ENCODE measurements around the gene PPCDC.

The PPCDC gene

DNA sequence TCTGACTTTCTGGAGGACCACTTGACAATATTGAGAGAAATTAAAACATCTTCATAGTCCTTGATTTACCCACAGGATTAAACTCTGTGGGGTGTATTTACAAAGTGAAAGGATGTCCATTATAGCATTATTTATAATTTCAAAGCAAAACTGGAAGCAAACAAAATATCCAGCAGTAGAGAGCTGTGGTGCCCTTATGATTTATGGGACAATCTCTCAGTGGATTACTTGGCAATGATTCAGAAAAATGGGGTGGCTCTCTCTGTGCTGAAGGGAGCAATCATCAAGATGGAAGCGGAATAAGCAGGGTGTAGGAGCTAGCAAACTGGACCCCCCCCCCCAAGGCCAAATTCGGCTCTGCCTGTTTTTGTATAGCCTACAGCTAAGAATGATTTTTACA, 9.0 kb downstream of the PPCDC start:
- DNase-seq (ENCODE audit: low spot score), result no peak
- TF ChIP-seq, protein P1, sequence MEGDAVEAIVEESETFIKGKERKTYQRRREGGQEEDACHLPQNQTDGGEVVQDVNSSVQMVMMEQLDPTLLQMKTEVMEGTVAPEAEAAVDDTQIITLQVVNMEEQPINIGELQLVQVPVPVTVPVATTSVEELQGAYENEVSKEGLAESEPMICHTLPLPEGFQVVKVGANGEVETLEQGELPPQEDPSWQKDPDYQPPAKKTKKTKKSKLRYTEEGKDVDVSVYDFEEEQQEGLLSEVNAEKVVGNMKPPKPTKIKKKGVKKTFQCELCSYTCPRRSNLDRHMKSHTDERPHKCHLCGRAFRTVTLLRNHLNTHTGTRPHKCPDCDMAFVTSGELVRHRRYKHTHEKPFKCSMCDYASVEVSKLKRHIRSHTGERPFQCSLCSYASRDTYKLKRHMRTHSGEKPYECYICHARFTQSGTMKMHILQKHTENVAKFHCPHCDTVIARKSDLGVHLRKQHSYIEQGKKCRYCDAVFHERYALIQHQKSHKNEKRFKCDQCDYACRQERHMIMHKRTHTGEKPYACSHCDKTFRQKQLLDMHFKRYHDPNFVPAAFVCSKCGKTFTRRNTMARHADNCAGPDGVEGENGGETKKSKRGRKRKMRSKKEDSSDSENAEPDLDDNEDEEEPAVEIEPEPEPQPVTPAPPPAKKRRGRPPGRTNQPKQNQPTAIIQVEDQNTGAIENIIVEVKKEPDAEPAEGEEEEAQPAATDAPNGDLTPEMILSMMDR (IDR thresholded peaks at IDR 0.05; ENCODE audit: extremely low read depth, missing control alignments), result no peak

DNA sequence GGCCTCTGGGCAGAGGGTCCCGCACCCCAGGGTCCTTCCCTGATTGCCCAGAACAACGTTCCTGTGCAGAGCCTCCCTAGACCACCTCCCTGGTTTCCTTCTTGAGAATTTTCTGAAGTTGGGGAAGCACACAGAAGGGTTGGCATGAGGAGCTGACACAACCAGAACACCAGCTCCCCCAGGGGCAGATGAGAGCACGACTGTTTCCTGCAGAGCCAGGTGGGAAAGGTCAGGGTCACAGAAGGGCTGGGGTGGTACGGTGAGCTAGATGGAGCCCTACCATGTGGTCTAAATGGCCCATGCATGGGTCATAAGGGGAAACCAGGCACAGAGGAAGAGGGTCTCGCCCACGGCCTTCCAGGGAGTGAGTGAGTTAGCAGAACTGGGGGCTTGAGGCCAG, 10.4 kb downstream of the PPCDC start:
- TF ChIP-seq, protein P1 (IDR thresholded peaks at IDR 0.05; ENCODE audit: extremely low read depth, missing control alignments), result no peak
- DNase-seq (ENCODE audit: low spot score), result no peak

DNA sequence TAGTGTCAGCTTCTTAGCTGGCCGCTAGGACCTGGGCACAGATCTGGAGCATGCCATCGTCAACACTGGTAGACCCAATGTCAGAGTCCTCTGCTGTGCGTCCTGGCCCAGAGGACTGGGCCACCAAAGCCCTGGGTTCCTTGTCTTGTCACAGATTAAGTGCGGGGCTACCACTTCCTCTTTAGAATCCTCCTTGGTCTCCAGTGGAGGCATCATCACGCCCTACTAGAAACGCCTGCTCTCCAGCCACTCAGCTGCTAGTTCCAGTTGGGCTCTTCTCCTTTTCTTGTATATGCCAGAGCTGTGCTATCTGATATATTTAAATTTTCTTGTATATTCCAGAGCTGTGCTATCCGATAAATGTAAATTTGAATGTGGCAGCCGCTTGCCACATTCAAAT, 11.2 kb downstream of the PPCDC start:
- DNase-seq (ENCODE audit: low spot score), result no peak
- TF ChIP-seq, protein P1 (IDR thresholded peaks at IDR 0.05; ENCODE audit: extremely low read depth, missing control alignments), result no peak

DNA sequence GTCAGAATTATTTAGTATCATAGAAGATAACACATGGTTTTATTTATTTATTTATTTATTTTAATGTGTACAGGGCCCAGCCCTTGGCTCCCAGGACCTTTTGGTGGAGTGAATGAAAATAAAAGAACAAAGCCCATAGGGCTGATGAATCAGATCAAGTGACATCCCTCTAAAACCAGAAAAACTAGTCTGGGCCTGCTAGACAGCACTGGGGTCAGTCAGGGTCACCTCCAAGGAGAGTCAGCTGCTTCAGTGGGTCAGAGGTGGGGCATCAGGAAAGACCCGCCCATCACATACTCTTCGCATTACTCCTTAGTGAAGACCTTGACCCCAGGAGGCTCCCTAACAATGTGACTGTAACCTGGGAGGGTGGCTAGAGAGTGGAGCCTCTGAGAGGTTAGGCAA, 12.8 kb downstream of the PPCDC start:
- DNase-seq (ENCODE audit: low spot score), result no peak

DNA sequence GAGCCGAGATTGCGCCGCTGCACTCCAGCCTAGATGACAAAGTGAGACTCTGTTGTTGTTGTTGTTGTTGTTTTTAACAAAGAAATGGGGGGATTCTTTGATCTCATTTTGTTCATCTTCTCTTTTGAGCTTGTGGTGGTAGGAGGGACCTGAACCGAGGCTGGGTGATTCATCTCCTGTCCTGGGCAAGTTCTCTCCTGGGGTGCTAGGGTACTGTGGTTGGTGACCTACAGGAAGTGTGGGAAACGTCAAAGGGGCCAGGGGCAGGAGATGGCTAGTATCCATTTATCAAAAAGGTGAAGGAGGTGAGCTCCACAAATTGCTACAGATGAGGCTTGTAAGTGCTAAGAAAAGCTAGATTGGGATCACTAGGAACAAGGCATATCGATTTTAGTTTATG, 14.3 kb downstream of the PPCDC start:
- TF ChIP-seq, protein P1 (IDR thresholded peaks at IDR 0.05; ENCODE audit: extremely low read depth, missing control alignments), result no peak
- DNase-seq (ENCODE audit: low spot score), result no peak

More for the DNA sequence above, 12.8 kb downstream of the PPCDC start:
- TF ChIP-seq, protein P1 (IDR thresholded peaks at IDR 0.05; ENCODE audit: extremely low read depth, missing control alignments), result no peak

DNA sequence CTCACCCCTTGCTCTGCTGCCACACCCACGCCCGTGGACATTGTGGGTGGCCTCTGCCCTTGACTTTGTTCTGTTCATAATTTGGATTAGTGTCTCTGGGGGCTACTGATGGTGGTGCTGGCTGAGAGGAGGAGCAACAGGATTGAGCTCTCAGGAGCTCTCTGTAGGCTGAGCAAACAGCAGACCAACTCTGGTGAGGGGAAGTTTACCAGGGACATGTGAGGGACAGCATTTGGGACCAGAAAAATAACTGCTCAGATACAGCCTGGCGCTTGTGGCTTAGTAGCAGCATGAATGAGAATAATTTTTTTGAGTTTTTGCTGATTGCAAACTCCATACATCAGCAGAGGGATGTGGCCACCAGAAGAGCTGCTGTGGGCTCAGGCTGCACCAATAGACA, 14.8 kb downstream of the PPCDC start:
- TF ChIP-seq, protein P1 (IDR thresholded peaks at IDR 0.05; ENCODE audit: extremely low read depth, missing control alignments), result no peak
- no peak for DNase-seq (ENCODE audit: low spot score)

DNA sequence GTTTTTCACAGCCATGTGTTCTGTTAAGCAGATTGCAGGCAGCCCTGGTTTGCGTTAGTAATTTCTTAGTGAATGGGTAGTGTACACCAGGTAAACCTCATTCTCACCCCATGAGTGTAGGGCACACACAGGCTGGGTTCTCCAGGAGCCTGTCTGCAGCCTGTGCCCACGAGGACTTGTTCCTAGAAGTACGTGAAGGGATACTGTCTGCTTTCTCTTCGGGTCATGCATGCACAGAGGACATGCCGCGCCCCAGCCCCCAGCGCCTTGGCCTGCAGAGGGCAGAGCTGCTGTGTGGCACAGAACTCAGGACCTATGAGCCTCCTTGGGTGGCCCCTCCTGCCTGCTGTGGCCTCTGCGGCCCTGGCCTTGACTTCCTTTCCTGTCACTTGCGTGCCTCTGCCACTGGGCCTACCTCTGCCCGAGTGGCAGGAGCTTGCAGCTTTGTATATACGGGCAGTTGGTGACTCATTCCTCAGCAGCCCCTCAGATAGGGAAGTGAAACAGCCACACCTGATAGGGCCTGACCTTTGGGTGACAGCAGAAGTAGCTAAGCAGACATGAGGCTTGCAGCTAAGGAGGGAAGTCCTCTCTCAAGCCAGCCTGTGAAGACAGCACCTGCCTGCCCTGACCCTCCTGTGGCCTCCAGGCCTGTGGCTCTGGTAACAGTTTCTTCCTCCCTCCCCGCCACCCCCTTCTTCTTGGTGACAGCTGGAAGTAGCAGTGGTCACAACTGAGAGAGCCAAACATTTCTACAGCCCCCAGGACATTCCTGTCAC, 19.5 kb downstream of the PPCDC start:
- TF ChIP-seq, protein P1 (IDR thresholded peaks at IDR 0.05; ENCODE audit: extremely low read depth, missing control alignments), result peak; percentile 75
- DNase-seq (ENCODE audit: low spot score), result peak; percentile 84

All from GM20000 (cell line).